Measurements from ENCODE around the gene GDI1. TPM values are rescaled to one million over a fixed set of nuclear protein-coding genes. Genes with fewer than 3 reads are reported as not detected.

The GDI1 gene
- total and polyA plus RNA-seq, 2 of the 4 experiments (the other 2 are of a cell fraction): 113 to 291 TPM

- ATAC-seq (ENCODE audit: low read depth) (no peak), DNase-seq (no peak)
- no peak overlapping the region for H2AK9ac ChIP-seq (replicated peaks; ENCODE audit: low read depth, low read length, poor library complexity)
- no peak overlapping the region for H3K4me2 ChIP-seq (ENCODE audit: low read depth, low read length)
- H2BK120ac ChIP-seq (ENCODE audit: low read depth, low read length): no peak overlapping the region
- no peak overlapping the region for H3K23ac ChIP-seq (ENCODE audit: low read depth, low read length)
- TF ChIP-seq BHLHE40 (IDR thresholded peaks at IDR 0.05; ENCODE audit: low read depth, low read length) (no peak), NFE2L2 (IDR thresholded peaks at IDR 0.05; ENCODE audit: low read depth, low read length) (no peak), CHD1 (IDR thresholded peaks at IDR 0.05; ENCODE audit: low read depth, low read length) (no peak), RAD21 (IDR thresholded peaks at IDR 0.05; ENCODE audit: low read length) (no peak), USF2 (IDR thresholded peaks at IDR 0.05; ENCODE audit: low read depth, low read length) (no peak), MAZ (IDR thresholded peaks at IDR 0.05; ENCODE audit: borderline replicate concordance, low read depth, low read length) (no peak), CTCF (conservative IDR thresholded peaks at IDR 0.05; ENCODE audit: low read depth, low read length) (no peak), RCOR1 (IDR thresholded peaks at IDR 0.05; ENCODE audit: insufficient replicate concordance, low read length) (no peak), CEBPB (IDR thresholded peaks at IDR 0.05; ENCODE audit: low read depth, low read length) (no peak), MXI1 (IDR thresholded peaks at IDR 0.05; ENCODE audit: borderline replicate concordance, low read depth, low read length) (no peak), MAFK (IDR thresholded peaks at IDR 0.05; ENCODE audit: low read depth, low read length) (no peak), POLR2A (IDR thresholded peaks at IDR 0.05; ENCODE audit: low read depth, low read length) (no peak), ELK1 (IDR thresholded peaks at IDR 0.05; ENCODE audit: borderline replicate concordance, low read depth, low read length) (no peak), SMC3 (IDR thresholded peaks at IDR 0.05; ENCODE audit: low read depth, low read length) (no peak)
- no peak overlapping the region for H3K18ac ChIP-seq (ENCODE audit: low read depth, low read length)
- 67% methylated on average over 5 of the region's 7 CpGs; no CpG with 5 or more reads in 1 of the 2 experiments for WGBS, 2 experiments (ENCODE audit: extremely low coverage in 2 of 2, insufficient read length in 1 of 2)
- H4K91ac ChIP-seq (ENCODE audit: insufficient read depth, low read depth, low read length): no peak overlapping the region
- H3K4me3 ChIP-seq (ENCODE audit: insufficient read depth, low read depth, low read length): no peak overlapping the region
- peaks cover 12% of the 10 kb centered on the region; the same call in 1 of the 2 replicates for H3K36me3 ChIP-seq (ENCODE audit: control insufficient read depth, insufficient read depth, low read length)
- no peaks in the 10 kb centered on the region for H3K27me3 ChIP-seq (ENCODE audit: control insufficient read depth, insufficient read depth, low read length)
- no peak overlapping the region for H3K4ac ChIP-seq (ENCODE audit: low read depth, low read length)
- intact Hi-C loops (cut with micrococcal nuclease) (no loop called here), in situ Hi-C loops (cut with MboI; ENCODE audit: low sequenced_read_pairs) (no loop called here), dilution Hi-C loops (cut with HindIII; ENCODE audit: low sequenced_read_pairs, unreplicated experiment) (no loop called here)
- no peaks in the 10 kb centered on the region for H3K9me3 ChIP-seq (ENCODE audit: control insufficient read depth, insufficient read depth, low read length)
- no peak overlapping the region for H4K8ac ChIP-seq (ENCODE audit: low read depth in 2 of 2, low read length in 2 of 2)
- no peak overlapping the region for H3K9ac ChIP-seq (ENCODE audit: low read depth, low read length)
- no peak overlapping the region for H2AK5ac ChIP-seq (ENCODE audit: low read depth, low read length)
- ChIA-PET CTCF (no interaction called here), POLR2A (ENCODE audit: unreplicated experiment) (no interaction called here)
- H2BK15ac ChIP-seq (ENCODE audit: low read depth, low read length): no peak overlapping the region
- no peak overlapping the region for H2AFZ ChIP-seq (replicated peaks; ENCODE audit: low read length, poor library complexity)
- no peak overlapping the region for H3K27ac ChIP-seq (ENCODE audit: insufficient read depth, low read length)
- H2BK20ac ChIP-seq (ENCODE audit: low read depth, low read length): no peak overlapping the region
- H4K5ac ChIP-seq (ENCODE audit: low read depth, low read length): no peak overlapping the region
- H3K4me1 ChIP-seq (ENCODE audit: control insufficient read depth, insufficient read depth, low read length): peaks cover 2% of the 10 kb centered on the region; the same call in 1 of the 2 replicates
- BruUV-seq (replicated peaks): no TSS peak
- H3K79me1 ChIP-seq (ENCODE audit: low read depth in 1 of 2, low read length in 2 of 2): peaks cover 3 to 21% of the 10 kb centered on the region in 2 experiments; a peak in 3 of 4 replicates
- peaks cover 4% of the 10 kb centered on the region; the same call in 1 of the 2 replicates for H4K20me1 ChIP-seq (ENCODE audit: insufficient read depth, low read length)
- no peak overlapping the region for H3K14ac ChIP-seq (replicated peaks; ENCODE audit: low read depth, low read length)
- no peaks in the 10 kb centered on the region for H3K9me1 ChIP-seq (ENCODE audit: insufficient read depth, low read length)
- H2BK5ac ChIP-seq (ENCODE audit: low read depth, low read length, poor library complexity, severe bottlenecking): no peak overlapping the region
- no peak overlapping the region for H3K56ac ChIP-seq (ENCODE audit: extremely low read depth, insufficient read depth, low read length)
Observed at GRCh38 chrX:154482786-154483185, 45.8 kb downstream of the GDI1 start.
